CD14-positive monocyte (primary cell): Measurements from ENCODE around the gene WBP2NL. TPM values are rescaled to one million over a fixed set of nuclear protein-coding genes. Genes with fewer than 3 reads are reported as not detected.
A peak's percentile ranks its signal among the peaks of the same experiment; 100 is the strongest.

Experiments
- DNase-seq, 3 donors: peaks; one replicate each; pipeline ENCODE4 v3.0.0-alpha.2; 2011 to 2022
- H2AFZ ChIP-seq: 2 replicates; pipeline ENCODE4 v1.6.0; 2012; ENCODE audit warnings: mild to moderate bottlenecking, low read depth, low read length, inconsistent platforms; ENCODE audit not compliant: insufficient read depth, poor library complexity, severe bottlenecking
- H3K27ac ChIP-seq, 2 donors: 1 replicate in 1 of 2; 2 replicates in 1 of 2; pipeline ENCODE4 v1.5.1; 2012 to 2013; ENCODE audit warnings: low read length in 2 of 2, control low read depth in 1 of 2, inconsistent platforms in 1 of 2, low read depth in 1 of 2, mild to moderate bottlenecking in 1 of 2
- H3K27me3 ChIP-seq, 2 donors: one replicate each; pipeline versions ENCODE4 v1.6.0 to v1.6.1; 2011 to 2013; ENCODE audit warnings: low read length in 2 of 2; ENCODE audit not compliant: control insufficient read depth in 2 of 2, insufficient read depth in 2 of 2
- H3K36me3 ChIP-seq, 2 donors: replicated peaks in 1 of 2; 1 replicate in 1 of 2; 2 replicates in 1 of 2; pipeline versions ENCODE4 v1.5.1 to v1.6.1; 2012 to 2013; ENCODE audit warnings: low read length in 2 of 2, control low read depth in 1 of 2, inconsistent platforms in 1 of 2, mild to moderate bottlenecking in 1 of 2; ENCODE audit not compliant: insufficient read depth in 2 of 2, control insufficient read depth in 1 of 2
- H3K4me1 ChIP-seq, 2 donors: 1 replicate in 1 of 2; 2 replicates in 1 of 2; pipeline versions ENCODE4 v1.5.1 to v1.6.1; 2012 to 2013; ENCODE audit warnings: low read length in 2 of 2, control low read depth in 1 of 2, inconsistent platforms in 1 of 2, mild to moderate bottlenecking in 1 of 2, moderate library complexity in 1 of 2; ENCODE audit not compliant: insufficient read depth in 2 of 2, control insufficient read depth in 1 of 2
- H3K4me2 ChIP-seq: replicated peaks from 2 replicates; pipeline ENCODE3; 2012; ENCODE audit warnings: low read length, moderate library complexity, mild to moderate bottlenecking; ENCODE audit not compliant: poor library complexity, severe bottlenecking; ENCODE audit errors: extremely low read depth
- H3K4me3 ChIP-seq, 3 experiments: fragments of 200-600 bp in 1 of 3; sonication (generic) in 1 of 3; replicated peaks in 1 of 3; 1 replicate in 2 of 3; 2 replicates in 1 of 3; pipeline ENCODE4 v1.5.1; 2011 to 2013; ENCODE audit warnings: low read length in 3 of 3, mild to moderate bottlenecking in 3 of 3, control low read depth in 2 of 3, low read depth in 2 of 3, inconsistent platforms in 1 of 3, moderate library complexity in 1 of 3
- H3K79me2 ChIP-seq: 2 replicates; pipeline ENCODE4 v1.6.0; 2012; ENCODE audit warnings: mild to moderate bottlenecking, control low read depth, inconsistent platforms, low read length, moderate library complexity; ENCODE audit not compliant: insufficient read depth
- H3K9ac ChIP-seq: 2 replicates; pipeline ENCODE4 v1.6.0; 2017; ENCODE audit warnings: low read length, mild to moderate bottlenecking; ENCODE audit not compliant: insufficient read depth, poor library complexity, severe bottlenecking
- H3K9me3 ChIP-seq, 2 donors: replicated peaks in 1 of 2; 1 replicate in 1 of 2; 2 replicates in 1 of 2; pipeline versions ENCODE4 v1.5.1 to v1.6.1; 2012 to 2013; ENCODE audit warnings: low read length in 2 of 2, control low read depth in 1 of 2; ENCODE audit not compliant: control insufficient read depth in 1 of 2, insufficient read depth in 1 of 2
- H4K20me1 ChIP-seq: 2 replicates; pipeline ENCODE4 v1.6.0; 2012; ENCODE audit warnings: mild to moderate bottlenecking, low read length, control low read depth, moderate library complexity; ENCODE audit not compliant: insufficient read depth
- H3K27ac Mint-ChIP-seq, 7 donors: one replicate each; pipeline ENCODE4 v1.8.0; 2020; ENCODE audit warnings: mild to moderate bottlenecking in 7 of 7, mixed read lengths in 7 of 7, moderate library complexity in 6 of 7, inconsistent platforms in 2 of 7
- H3K27me3 Mint-ChIP-seq, 3 donors: one replicate each; pipeline ENCODE4 v1.8.0; 2021 to 2022; ENCODE audit warnings: low read depth in 3 of 3, mild to moderate bottlenecking in 3 of 3, mixed read lengths in 3 of 3, moderate library complexity in 3 of 3, inconsistent platforms in 1 of 3
- H3K36me3 Mint-ChIP-seq, 2 donors: one replicate each; pipeline ENCODE4 v1.8.0; 2020; ENCODE audit warnings: mixed read lengths in 2 of 2, inconsistent platforms in 1 of 2, mild to moderate bottlenecking in 1 of 2
- H3K4me1 Mint-ChIP-seq: one replicate; pipeline ENCODE4 v1.8.0; 2020; ENCODE audit warnings: mild to moderate bottlenecking, mixed read lengths
- H3K4me3 Mint-ChIP-seq, 2 donors: one replicate each; pipeline ENCODE4 v1.8.0; 2020; ENCODE audit warnings: mild to moderate bottlenecking in 2 of 2, mixed read lengths in 2 of 2, moderate library complexity in 1 of 2
- H3K9me3 Mint-ChIP-seq, 7 donors: one replicate each; pipeline ENCODE4 v1.8.0; 2020 to 2022; ENCODE audit warnings: mixed read lengths in 7 of 7, mild to moderate bottlenecking in 6 of 7, moderate library complexity in 6 of 7, inconsistent platforms in 2 of 7
- WGBS: methylation state at CpG from one replicate; pipeline ENCODE4 v1.1.5; 2013; ENCODE audit warnings: missing lambda C conversion rate; ENCODE audit not compliant: insufficient coverage; 5-methylcytosine and 5-hydroxymethylcytosine counted together
- intact Hi-C, 2 donors: fragments of 100-400 bp; cut with micrococcal nuclease; formaldehyde crosslinking; loops; one replicate each; pipeline versions ENCODE4 v1.15.0 to v1.15.1; 2023
- polyA plus RNA-seq, 3 donors: library from polyadenylated mRNA; depleted of rRNA in 1 of 3; unstranded in 2 of 3; stranded (reverse) in 1 of 3; fragments of 300-500 nt in 2 of 3; fragments of >200 nt in 1 of 3; fragmentation: Illumina TruSeq in 2 of 3; gene quantifications; 1 replicate in 2 of 3; 2 replicates in 1 of 3; pipeline ENCODE4 v1.2.3, GENCODE V29; 2012 to 2021
- TF ChIP-seq, protein P1 (sequence below): fragments of 200-600 bp; IDR thresholded peaks from one replicate; pipeline ENCODE4 v1.8.0; 2022; ENCODE audit warnings: antibody characterized with exemption, mild to moderate bottlenecking

Gene WBP2NL
- polyA plus RNA-seq, 3 donors: 0.48 to 0.83 (median 0.71) TPM

DNA sequence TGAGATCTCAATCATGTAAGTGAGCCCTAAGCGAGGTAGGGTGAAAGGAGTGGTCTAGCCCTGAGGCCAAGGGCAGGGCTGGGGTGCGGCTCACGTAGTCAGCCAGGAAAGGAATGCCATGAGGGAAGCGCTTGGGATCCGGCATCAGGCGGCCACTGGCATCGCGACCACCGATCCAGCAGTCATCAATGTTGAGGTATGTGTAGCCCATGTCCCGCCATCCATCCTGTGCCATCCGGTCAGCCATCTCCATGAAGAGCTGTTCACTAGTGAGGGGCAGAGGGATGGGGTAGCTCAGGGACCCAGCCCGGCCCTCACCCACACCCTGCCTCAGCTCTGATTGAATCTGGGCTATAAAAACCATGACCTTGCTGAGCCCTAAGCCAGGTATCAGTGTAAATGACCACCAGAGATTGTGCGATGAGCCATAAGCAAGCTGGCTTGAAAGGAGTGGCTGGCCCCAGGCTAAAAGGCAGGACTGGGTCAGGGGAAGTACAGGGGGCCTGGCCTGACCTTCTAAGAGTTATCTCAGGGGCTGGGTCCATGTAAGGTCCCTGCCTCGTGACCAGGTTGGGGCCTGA, 69.2 kb downstream of the WBP2NL start:
- Mint-ChIP-seq H3K36me3 (peaks cover 54 to 62% of the 10 kb centered on the region in 2 donors), H3K27ac (peak overlapping the region in 4 of 7 donors; percentile 13 to 58 (median 42)), H3K4me3 (no peak overlapping the region), H3K9me3 (peaks cover 0 to 5% (median 1%) of the 10 kb centered on the region in 7 donors), H3K4me1 (peaks cover 53% of the 10 kb centered on the region), H3K27me3 (peaks cover 0 to 2% (median 0%) of the 10 kb centered on the region in 3 donors)
- Histone ChIP-seq H2AFZ (no peak overlapping the region), H4K20me1 (peaks cover 60% of the 10 kb centered on the region), H3K4me1 (peaks cover 36 to 49% of the 10 kb centered on the region in 2 donors), H3K79me2 (peaks cover 57% of the 10 kb centered on the region), H3K4me2 (no peak overlapping the region), H3K9ac (no peak overlapping the region), H3K9me3 (no peaks in the 10 kb centered on the region), H3K27me3 (no peaks in the 10 kb centered on the region), H3K4me3 (no peak overlapping the region), H3K36me3 (peaks cover 54 to 62% of the 10 kb centered on the region in 2 donors), H3K27ac (peak overlapping the region in 1 of 2 donors; percentile 58)
- TF ChIP-seq, protein P1, sequence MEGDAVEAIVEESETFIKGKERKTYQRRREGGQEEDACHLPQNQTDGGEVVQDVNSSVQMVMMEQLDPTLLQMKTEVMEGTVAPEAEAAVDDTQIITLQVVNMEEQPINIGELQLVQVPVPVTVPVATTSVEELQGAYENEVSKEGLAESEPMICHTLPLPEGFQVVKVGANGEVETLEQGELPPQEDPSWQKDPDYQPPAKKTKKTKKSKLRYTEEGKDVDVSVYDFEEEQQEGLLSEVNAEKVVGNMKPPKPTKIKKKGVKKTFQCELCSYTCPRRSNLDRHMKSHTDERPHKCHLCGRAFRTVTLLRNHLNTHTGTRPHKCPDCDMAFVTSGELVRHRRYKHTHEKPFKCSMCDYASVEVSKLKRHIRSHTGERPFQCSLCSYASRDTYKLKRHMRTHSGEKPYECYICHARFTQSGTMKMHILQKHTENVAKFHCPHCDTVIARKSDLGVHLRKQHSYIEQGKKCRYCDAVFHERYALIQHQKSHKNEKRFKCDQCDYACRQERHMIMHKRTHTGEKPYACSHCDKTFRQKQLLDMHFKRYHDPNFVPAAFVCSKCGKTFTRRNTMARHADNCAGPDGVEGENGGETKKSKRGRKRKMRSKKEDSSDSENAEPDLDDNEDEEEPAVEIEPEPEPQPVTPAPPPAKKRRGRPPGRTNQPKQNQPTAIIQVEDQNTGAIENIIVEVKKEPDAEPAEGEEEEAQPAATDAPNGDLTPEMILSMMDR: no peak
- no peak for DNase-seq
- 89% methylated on average over 14 of the region's 14 CpGs for WGBS
- intact Hi-C loops: no loop called here

- Mint-ChIP-seq H3K4me3 (no peak overlapping the region), H3K36me3 (peaks cover 49 to 57% of the 10 kb centered on the region in 2 donors), H3K9me3 (peaks cover 0 to 2% (median under 1%) of the 10 kb centered on the region in 7 donors), H3K4me1 (peaks cover 57% of the 10 kb centered on the region), H3K27ac (peak overlapping the region in 4 of 7 donors; percentile 13 to 64 (median 44)), H3K27me3 (peaks cover 0 to 2% (median 0%) of the 10 kb centered on the region in 3 donors)
- Histone ChIP-seq H3K27me3 (no peaks in the 10 kb centered on the region), H2AFZ (no peak overlapping the region), H3K9ac (no peak overlapping the region), H3K4me3 (peak overlapping the region in 1 of 3 experiments; percentile 17), H3K79me2 (peaks cover 53% of the 10 kb centered on the region), H3K4me2 (peak overlapping the region; percentile 38), H3K27ac (peak overlapping the region in 1 of 2 donors; percentile 58), H3K36me3 (peaks cover 49 to 57% of the 10 kb centered on the region in 2 donors), H3K9me3 (no peaks in the 10 kb centered on the region), H4K20me1 (peaks cover 55% of the 10 kb centered on the region), H3K4me1 (peaks cover 36 to 53% of the 10 kb centered on the region in 2 donors)
- TF ChIP-seq, protein P1: no peak
- intact Hi-C loops: no loop called here
- WGBS: 100% methylated on average over 1 of the region's 4 CpGs
- DNase-seq: no peak
These were observed 69.7 kb downstream of the WBP2NL start for GRCh38 chr22:42068291-42068690.
